Muscle of arm (tissue), 12 donors: Measurements from ENCODE around the gene ITFG1. TPM values are rescaled to one million over a fixed set of nuclear protein-coding genes. Genes with fewer than 3 reads are reported as not detected.

Experiments
- DNase-seq: peaks from one replicate; pipeline ENCODE4 v3.0.0-alpha.2; 2013
- polyA plus RNA-seq, 12 donors: library from polyadenylated mRNA; unstranded; fragments of 120-200 nt; gene quantifications; one replicate each; pipeline ENCODE4 v1.2.1, GENCODE V29; 2013; ENCODE audit not compliant: insufficient read length in 12 of 12

ITFG1 gene
- polyA plus RNA-seq, 12 donors, result 64.8 to 122 (median 105) TPM; not detected in 1

- no peak for DNase-seq
Observed at GRCh38 chr16:47113130-47113529, 347.7 kb downstream of the ITFG1 start.

GRCh38 chr16:47110939-47111338 is 349.9 kb downstream of the ITFG1 start:
- no peak for DNase-seq

- DNase-seq, result no peak
Observed at GRCh38 chr16:47109361-47109760, 351.5 kb downstream of the ITFG1 start.

Other genes starting within 250 kb of the ITFG1 start
- gene PHKB, start 268 bp upstream of the ITFG1 start, polyA plus RNA-seq, result 10 to 100 TPM in 11 of 12 donors, not detected in 1; 49.0 to 75.6 (median 65.7) TPM